GM19438 (cell line): Measurements from ENCODE around the gene FAM118B.
A peak's percentile ranks its signal among the peaks of the same experiment; 100 is the strongest.
"Not testable (repeated sequence)": the region's sequence is repeated elsewhere in the genome, so short reads cannot be mapped to it uniquely, and the experiment has no call there.

ENCODE experiments used
- ATAC-seq: cut with Tn5 transposase; IDR thresholded peaks from one replicate; pipeline ENCODE4 v1.9.1; 2021; ENCODE audit warnings: low read depth; ENCODE audit not compliant: unreplicated experiment

FAM118B gene

DNA sequence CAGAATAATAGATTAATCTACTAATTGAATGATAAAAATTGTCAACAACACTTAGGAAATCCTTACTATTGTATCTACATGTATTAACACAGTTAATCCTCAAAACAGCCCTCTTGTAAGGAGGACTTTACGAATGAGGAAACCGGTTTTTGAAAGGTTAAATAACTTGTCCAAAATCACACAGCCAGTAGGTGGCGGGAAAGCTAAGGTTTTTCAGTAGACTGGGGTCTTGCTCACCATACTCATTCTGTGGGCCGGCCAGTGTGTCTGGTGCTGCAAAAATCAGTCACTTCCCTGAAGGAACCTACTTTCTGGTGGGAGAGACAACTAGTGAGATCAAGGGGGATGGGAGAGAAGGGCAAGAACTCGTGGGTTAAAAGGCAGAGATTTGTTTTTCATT is 96.1 kb downstream of the FAM118B start:
- ATAC-seq, result no peak

DNA sequence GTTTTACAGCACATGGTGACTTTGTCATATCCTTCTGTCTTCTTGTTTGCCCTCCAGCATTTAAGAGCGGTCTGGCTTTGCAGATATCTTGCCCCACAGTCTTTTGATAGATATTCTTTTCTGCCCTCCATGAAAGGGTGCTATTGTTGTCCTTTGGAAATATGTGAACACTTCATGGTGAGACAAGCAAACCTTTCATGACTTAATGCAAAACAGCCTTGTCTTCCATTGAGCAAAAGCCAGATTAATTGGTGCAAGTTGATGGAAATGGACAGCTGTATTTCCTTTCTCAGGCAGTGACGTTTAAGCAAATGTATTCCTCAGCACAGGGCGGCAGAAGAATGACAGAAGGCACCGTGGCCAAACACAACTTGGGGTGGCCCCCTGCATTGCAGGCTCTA is 96.7 kb downstream of the FAM118B start:
- no peak for ATAC-seq

DNA sequence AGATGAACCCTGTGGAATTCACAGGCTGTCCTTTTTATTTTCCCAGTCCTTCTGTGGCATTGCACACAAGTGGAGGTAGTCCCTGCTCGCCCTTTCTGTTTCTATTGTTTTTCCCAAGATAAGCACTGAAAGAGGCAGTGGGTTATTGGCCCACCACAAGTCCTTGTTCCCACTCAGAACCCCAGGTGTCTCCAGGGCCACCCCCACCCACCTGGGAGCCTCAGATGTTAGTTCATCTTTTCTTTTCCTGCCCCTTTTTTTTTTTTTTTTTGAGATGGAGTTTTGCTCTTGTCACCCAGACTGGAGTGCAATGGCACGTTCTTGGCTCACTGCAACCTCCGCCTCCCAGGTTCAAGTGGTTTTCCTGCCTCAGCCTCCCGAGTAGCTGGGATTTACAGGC is 97.2 kb downstream of the FAM118B start:
- ATAC-seq, result not testable (repeated sequence)

DNA sequence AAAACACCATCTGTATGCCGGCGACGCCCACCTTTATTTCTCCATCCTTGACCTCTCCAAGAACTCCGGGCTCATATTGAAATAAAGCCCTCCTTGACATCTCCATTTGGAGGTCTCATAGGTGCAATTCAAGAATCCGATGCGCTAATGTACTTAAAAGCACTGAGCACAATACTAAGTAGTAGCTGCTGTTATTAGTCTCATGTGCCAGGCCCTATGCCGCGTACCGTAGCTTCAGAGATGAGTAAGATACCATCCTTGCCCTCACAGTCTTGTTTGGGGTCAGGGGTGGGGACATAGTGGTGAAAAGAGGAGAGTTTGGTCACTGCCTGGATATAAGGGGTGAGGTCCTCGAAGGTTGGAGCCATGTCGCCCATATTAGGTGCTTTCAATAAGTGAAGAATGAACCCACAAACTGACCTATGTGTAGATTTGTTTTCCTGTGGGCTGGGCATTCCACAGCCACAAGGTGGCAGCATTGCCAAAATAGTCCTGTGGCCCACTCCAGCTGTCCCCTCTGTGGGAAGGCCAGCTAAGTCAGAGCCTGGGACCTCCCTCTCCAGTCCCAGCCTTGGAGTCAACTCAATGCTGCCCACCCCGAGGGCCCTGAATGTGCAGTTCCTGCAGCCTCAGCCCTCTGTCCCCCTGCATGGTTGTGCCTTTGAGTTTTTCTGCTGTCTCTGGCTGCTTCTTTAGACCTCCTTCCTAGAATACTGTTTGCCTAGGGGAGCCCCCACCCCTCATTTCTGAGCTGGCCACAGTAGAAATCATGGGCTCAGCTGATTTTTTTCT is 98.8 kb downstream of the FAM118B start:
- ATAC-seq, result peak; percentile 43

DNA sequence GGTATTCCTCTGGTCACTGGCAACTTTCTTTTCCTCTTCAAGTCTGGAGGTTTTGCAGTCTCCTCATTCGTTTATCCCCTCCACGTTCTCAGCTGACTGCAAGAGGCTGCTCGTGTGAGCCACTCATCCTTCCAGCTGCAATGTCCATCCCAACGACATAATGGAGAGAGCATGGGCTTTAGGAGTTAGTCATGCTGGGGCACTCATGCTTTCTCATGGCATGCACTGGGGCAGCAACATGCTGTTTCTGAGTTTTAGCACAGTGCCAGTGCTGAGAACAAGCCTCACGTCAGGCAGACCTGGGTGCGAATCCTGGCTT is 99.4 kb downstream of the FAM118B start:
- ATAC-seq, result no peak

DNA sequence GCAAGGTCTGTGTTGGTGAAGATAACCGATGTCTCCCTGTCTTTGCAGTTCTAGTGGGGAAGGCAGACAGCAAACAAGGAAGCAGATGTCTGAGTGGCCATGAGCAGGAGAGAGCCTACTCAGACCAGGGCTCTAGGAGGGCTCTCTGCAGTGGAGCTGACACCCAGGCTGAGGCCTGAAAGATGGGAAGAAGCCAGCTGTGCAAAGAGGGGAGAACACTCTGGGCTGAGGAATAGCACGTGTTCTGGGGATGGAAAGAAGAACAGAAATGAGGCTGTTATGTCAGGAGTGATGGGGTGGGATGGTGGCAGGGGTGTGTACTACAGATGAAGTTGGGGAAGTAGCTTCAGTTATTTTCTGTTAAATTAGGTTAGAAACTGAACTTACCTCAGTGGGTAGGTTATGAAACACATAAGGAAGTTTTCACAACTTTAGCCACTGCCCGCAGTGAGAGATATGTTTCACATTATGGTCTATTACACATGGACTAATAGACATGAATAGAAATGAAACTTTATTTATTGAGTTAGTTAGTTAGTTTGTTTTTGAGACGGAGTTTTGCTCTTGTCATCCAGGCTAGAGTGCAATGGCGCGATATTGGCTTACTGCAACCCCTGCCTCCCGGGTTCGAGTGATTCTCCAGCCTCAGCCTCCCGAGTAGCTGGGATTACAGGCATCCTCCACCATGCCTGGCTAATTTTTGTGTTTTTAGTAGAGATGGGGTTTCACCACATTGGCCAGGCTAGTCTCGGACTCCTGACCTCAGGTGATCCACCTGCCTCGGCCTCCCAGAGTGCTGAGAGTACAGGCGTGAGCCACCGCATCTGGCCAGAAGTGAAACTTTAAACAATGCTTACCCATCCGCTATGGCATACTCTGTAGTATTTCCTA is 100.1 kb downstream of the FAM118B start:
- peak; percentile 72 for ATAC-seq
